Measurements from ENCODE around the gene POU6F2. TPM values are rescaled to one million over a fixed set of nuclear protein-coding genes. Genes with fewer than 3 reads are reported as not detected.

The POU6F2 gene
- polyA plus RNA-seq, 4 donors, result 0.16 TPM; not detected in 3

DNA sequence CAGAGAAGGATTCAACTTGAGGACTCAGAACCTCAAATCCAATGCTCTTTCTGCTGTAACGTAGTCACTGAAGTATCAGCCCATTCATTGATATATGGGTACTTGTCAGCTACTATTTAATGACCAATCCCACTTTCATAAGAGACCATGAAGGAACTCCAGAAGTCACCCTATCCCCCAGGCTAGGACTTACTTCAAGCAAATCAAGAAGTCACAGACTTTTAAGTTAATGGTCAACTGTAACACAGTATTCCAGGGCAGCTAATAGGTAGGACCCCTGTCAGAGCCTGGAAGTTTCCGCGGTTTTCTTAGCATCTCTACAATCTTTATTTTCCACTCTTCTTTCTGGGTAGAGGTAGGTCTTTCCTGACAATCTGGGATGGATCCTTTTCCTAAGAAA lies 269.9 kb downstream of the POU6F2 start:
- no peak overlapping the region for H3K27ac ChIP-seq (ENCODE audit: low read depth in 1 of 3, low read length in 2 of 3)
- no peaks in the 10 kb centered on the region for H3K9me3 ChIP-seq (ENCODE audit: control insufficient read depth in 2 of 2, insufficient read depth in 1 of 2, low read depth in 1 of 2, low read length in 1 of 2)
- H3K36me3 ChIP-seq (ENCODE audit: control insufficient read depth in 3 of 3, insufficient read depth in 2 of 3, low read depth in 1 of 3, low read length in 3 of 3), result no peaks in the 10 kb centered on the region
- WGBS, 3 donors, result 76 to 90% (median 84%) methylated on average over 3 of the region's 3 CpGs
- H3K27me3 ChIP-seq (ENCODE audit: control insufficient read depth in 3 of 3, insufficient read depth in 3 of 3, low read length in 3 of 3), result peaks cover 0 to 16% (median 0%) of the 10 kb centered on the region in 3 donors
- DNase-seq (no peak), FAIRE-seq (no peak)
- no peak overlapping the region for H3K4me3 ChIP-seq (ENCODE audit: low read depth in 1 of 3, low read length in 3 of 3)
- peaks cover 0 to 2% (median 0%) of the 10 kb centered on the region in 3 donors for H3K4me1 ChIP-seq (ENCODE audit: control insufficient read depth in 3 of 3, insufficient read depth in 2 of 3, low read depth in 1 of 3, low read length in 2 of 3)

DNA sequence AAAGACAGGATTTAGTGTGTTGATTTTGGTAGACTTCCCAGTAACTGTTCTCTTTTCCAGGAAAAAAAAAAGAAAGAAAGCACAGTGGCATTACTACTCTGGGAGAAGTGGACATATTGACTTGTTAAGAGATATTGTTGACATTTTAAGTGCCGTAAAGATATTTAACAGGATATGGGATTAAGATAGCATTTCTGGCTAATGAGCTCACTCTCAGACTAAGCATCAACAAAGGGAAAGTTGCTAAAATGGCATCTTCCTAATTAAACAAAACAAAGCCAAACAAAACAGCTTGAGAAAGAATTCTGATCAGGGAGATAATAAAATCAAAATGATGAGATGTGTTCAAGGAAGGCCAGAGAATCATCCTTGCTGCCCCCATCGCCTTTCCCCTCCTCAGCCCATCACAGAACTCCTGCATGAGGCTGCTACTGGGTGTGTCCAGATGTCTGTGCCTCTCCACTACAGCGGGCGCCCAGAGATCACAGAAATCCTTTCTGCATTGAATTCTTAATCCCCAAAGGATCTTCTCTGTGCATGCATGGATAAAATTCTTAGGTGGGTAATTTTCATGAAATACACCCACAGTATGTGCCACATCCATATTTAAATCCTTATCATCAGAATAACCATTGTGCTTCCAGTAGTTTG lies 270.5 kb downstream of the POU6F2 start:
- H3K36me3 ChIP-seq (ENCODE audit: control insufficient read depth in 3 of 3, insufficient read depth in 2 of 3, low read depth in 1 of 3, low read length in 3 of 3), result no peaks in the 10 kb centered on the region
- peaks cover 0 to 2% (median 0%) of the 10 kb centered on the region in 3 donors for H3K4me1 ChIP-seq (ENCODE audit: control insufficient read depth in 3 of 3, insufficient read depth in 2 of 3, low read depth in 1 of 3, low read length in 2 of 3)
- no peak overlapping the region for H3K27ac ChIP-seq (ENCODE audit: low read depth in 1 of 3, low read length in 2 of 3)
- H3K9me3 ChIP-seq (ENCODE audit: control insufficient read depth in 2 of 2, insufficient read depth in 1 of 2, low read depth in 1 of 2, low read length in 1 of 2), result no peaks in the 10 kb centered on the region
- FAIRE-seq, result no peak
- peaks cover 0 to 22% (median 0%) of the 10 kb centered on the region in 3 donors for H3K27me3 ChIP-seq (ENCODE audit: control insufficient read depth in 3 of 3, insufficient read depth in 3 of 3, low read length in 3 of 3)
- 66 to 71% (median 67%) methylated on average over 4 of the region's 4 CpGs for WGBS, 3 donors
- H3K4me3 ChIP-seq (ENCODE audit: low read depth in 1 of 3, low read length in 3 of 3), result no peak overlapping the region
- no peak for DNase-seq

DNA sequence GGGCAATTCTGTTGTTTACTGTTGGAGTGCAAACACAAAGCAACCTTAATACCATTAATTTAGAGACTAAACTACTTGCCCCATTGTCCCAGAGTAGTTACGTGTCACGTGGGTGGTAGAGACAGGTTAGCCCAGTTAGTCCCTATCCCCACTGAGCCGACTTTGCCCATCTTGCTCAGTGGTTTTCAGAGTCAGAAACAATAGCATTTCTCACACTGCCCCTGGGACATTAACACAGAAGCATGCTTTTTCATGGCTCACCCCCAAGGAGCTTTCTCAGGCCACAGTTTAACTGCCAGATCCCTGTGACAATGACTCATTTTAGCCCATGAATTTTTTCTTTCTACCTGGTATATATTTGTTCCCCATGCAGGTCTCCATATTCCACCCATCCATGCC lies 271.0 kb downstream of the POU6F2 start:
- H3K36me3 ChIP-seq (ENCODE audit: control insufficient read depth in 3 of 3, insufficient read depth in 2 of 3, low read depth in 1 of 3, low read length in 3 of 3), result no peaks in the 10 kb centered on the region
- H3K4me1 ChIP-seq (ENCODE audit: control insufficient read depth in 3 of 3, insufficient read depth in 2 of 3, low read depth in 1 of 3, low read length in 2 of 3), result peaks cover 0 to 2% (median 0%) of the 10 kb centered on the region in 3 donors
- no peak overlapping the region for H3K27ac ChIP-seq (ENCODE audit: low read depth in 1 of 3, low read length in 2 of 3)
- no peak overlapping the region for H3K4me3 ChIP-seq (ENCODE audit: low read depth in 1 of 3, low read length in 3 of 3)
- 41 to 64% (median 53%) methylated on average over 3 of the region's 3 CpGs for WGBS, 3 donors
- DNase-seq, result no peak
- H3K27me3 ChIP-seq (ENCODE audit: control insufficient read depth in 3 of 3, insufficient read depth in 3 of 3, low read length in 3 of 3), result peaks cover 0 to 25% (median 0%) of the 10 kb centered on the region in 3 donors
- no peaks in the 10 kb centered on the region for H3K9me3 ChIP-seq (ENCODE audit: control insufficient read depth in 2 of 2, insufficient read depth in 1 of 2, low read depth in 1 of 2, low read length in 1 of 2)
- no peak for FAIRE-seq

- H3K27ac ChIP-seq (ENCODE audit: low read depth in 1 of 3, low read length in 2 of 3), result no peak overlapping the region
- 79 to 84% (median 81%) methylated on average over 9 of the region's 9 CpGs for WGBS, 3 donors
- no peaks in the 10 kb centered on the region for H3K36me3 ChIP-seq (ENCODE audit: control insufficient read depth in 3 of 3, insufficient read depth in 2 of 3, low read depth in 1 of 3, low read length in 3 of 3)
- no peak overlapping the region for H3K4me3 ChIP-seq (ENCODE audit: low read depth in 1 of 3, low read length in 3 of 3)
- DNase-seq, result peak in 1 of 2 donors; percentile 11
- FAIRE-seq, result no peak
- peaks cover 0 to 2% (median 0%) of the 10 kb centered on the region in 3 donors for H3K4me1 ChIP-seq (ENCODE audit: control insufficient read depth in 3 of 3, insufficient read depth in 2 of 3, low read depth in 1 of 3, low read length in 2 of 3)
- no peaks in the 10 kb centered on the region for H3K9me3 ChIP-seq (ENCODE audit: control insufficient read depth in 2 of 2, insufficient read depth in 1 of 2, low read depth in 1 of 2, low read length in 1 of 2)
- peaks cover 0 to 25% (median 0%) of the 10 kb centered on the region in 3 donors for H3K27me3 ChIP-seq (ENCODE audit: control insufficient read depth in 3 of 3, insufficient read depth in 3 of 3, low read length in 3 of 3)
Observed at GRCh38 chr7:39249635-39250152, 272.0 kb downstream of the POU6F2 start.

- no peaks in the 10 kb centered on the region for H3K36me3 ChIP-seq (ENCODE audit: control insufficient read depth in 3 of 3, insufficient read depth in 2 of 3, low read depth in 1 of 3, low read length in 3 of 3)
- no peak for FAIRE-seq
- no peak overlapping the region for H3K4me3 ChIP-seq (ENCODE audit: low read depth in 1 of 3, low read length in 3 of 3)
- no peaks in the 10 kb centered on the region for H3K9me3 ChIP-seq (ENCODE audit: control insufficient read depth in 2 of 2, insufficient read depth in 1 of 2, low read depth in 1 of 2, low read length in 1 of 2)
- 44 to 45% (median 45%) methylated on average over 4 of the region's 4 CpGs for WGBS, 3 donors
- no peak for DNase-seq
- H3K27ac ChIP-seq (ENCODE audit: low read depth in 1 of 3, low read length in 2 of 3), result no peak overlapping the region
- H3K27me3 ChIP-seq (ENCODE audit: control insufficient read depth in 3 of 3, insufficient read depth in 3 of 3, low read length in 3 of 3), result peaks cover 0 to 27% (median 0%) of the 10 kb centered on the region in 3 donors
- H3K4me1 ChIP-seq (ENCODE audit: control insufficient read depth in 3 of 3, insufficient read depth in 2 of 3, low read depth in 1 of 3, low read length in 2 of 3), result no peaks in the 10 kb centered on the region
Observed at GRCh38 chr7:39252916-39253315, 275.2 kb downstream of the POU6F2 start.

DNA sequence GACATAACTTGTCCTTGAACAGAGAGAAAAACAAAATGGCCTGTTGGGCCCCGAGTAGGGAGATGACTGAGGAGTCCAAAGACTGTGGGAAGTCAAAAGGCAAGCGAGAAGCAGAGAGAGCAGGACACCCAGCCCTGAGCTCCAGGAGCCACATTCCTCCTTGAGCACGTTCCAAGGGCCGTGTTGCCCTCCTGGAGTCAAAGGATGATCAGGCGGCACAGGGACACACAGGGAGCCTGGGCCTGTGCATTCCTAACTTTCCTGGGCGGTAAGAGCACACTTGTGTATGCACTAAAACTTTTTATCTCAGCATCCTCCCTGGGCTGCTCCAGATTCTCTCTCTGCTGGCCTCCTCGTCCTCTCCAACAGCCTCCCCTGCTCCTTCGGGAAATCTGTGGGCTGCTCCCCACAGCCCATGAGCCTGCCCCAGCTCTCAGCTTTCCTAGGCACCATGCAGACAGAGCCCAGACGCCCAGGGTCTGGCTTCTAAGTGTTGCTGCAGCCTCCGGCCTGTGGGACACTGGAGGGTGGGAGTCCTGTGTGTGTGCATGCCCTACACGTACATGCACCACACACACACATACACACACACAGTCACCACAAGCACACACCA lies 281.8 kb downstream of the POU6F2 start:
- H3K27me3 ChIP-seq (ENCODE audit: control insufficient read depth in 3 of 3, insufficient read depth in 3 of 3, low read length in 3 of 3), result peaks cover 0 to 3% (median 0%) of the 10 kb centered on the region in 3 donors
- no peak for FAIRE-seq
- H3K27ac ChIP-seq (ENCODE audit: low read depth in 1 of 3, low read length in 2 of 3), result no peak overlapping the region
- 80 to 86% (median 80%) methylated on average over 11 of the region's 11 CpGs for WGBS, 3 donors
- H3K4me1 ChIP-seq (ENCODE audit: control insufficient read depth in 3 of 3, insufficient read depth in 2 of 3, low read depth in 1 of 3, low read length in 2 of 3), result no peaks in the 10 kb centered on the region
- H3K9me3 ChIP-seq (ENCODE audit: control insufficient read depth in 2 of 2, insufficient read depth in 1 of 2, low read depth in 1 of 2, low read length in 1 of 2), result no peaks in the 10 kb centered on the region
- DNase-seq, result no peak
- H3K4me3 ChIP-seq (ENCODE audit: low read depth in 1 of 3, low read length in 3 of 3), result no peak overlapping the region
- no peaks in the 10 kb centered on the region for H3K36me3 ChIP-seq (ENCODE audit: control insufficient read depth in 3 of 3, insufficient read depth in 2 of 3, low read depth in 1 of 3, low read length in 3 of 3)

DNA sequence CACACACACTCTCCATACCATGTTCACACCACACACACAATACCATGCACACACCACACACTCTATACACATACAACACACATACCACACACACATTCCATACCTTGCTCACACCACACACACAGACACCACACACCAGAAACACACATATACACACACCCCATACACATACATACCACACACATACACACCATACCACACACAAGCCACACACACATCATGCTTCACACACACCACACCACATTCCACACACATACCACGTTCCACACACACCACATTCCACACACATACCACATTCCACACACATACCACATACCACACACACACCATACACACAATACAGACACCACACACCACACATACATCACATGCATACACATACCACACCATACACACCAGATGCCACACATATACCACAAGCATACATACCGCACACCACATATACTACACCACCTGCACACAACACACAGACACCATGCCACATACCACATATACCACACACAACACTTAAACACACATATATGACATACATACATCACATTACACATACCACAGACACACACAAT lies 282.7 kb downstream of the POU6F2 start:
- DNase-seq (no peak), FAIRE-seq (no peak)
- Histone ChIP-seq H3K36me3 (ENCODE audit: control insufficient read depth in 3 of 3, insufficient read depth in 2 of 3, low read depth in 1 of 3, low read length in 3 of 3) (no peaks in the 10 kb centered on the region), H3K27ac (ENCODE audit: low read depth in 1 of 3, low read length in 2 of 3) (no peak overlapping the region), H3K9me3 (ENCODE audit: control insufficient read depth in 2 of 2, insufficient read depth in 1 of 2, low read depth in 1 of 2, low read length in 1 of 2) (no peaks in the 10 kb centered on the region), H3K4me3 (ENCODE audit: low read depth in 1 of 3, low read length in 3 of 3) (no peak overlapping the region), H3K27me3 (ENCODE audit: control insufficient read depth in 3 of 3, insufficient read depth in 3 of 3, low read length in 3 of 3) (peaks cover 0 to 3% (median 0%) of the 10 kb centered on the region in 3 donors), H3K4me1 (ENCODE audit: control insufficient read depth in 3 of 3, insufficient read depth in 2 of 3, low read depth in 1 of 3, low read length in 2 of 3) (no peaks in the 10 kb centered on the region)
- WGBS, 3 donors, result 85 to 93% (median 90%) methylated on average over 2 of the region's 2 CpGs

DNA sequence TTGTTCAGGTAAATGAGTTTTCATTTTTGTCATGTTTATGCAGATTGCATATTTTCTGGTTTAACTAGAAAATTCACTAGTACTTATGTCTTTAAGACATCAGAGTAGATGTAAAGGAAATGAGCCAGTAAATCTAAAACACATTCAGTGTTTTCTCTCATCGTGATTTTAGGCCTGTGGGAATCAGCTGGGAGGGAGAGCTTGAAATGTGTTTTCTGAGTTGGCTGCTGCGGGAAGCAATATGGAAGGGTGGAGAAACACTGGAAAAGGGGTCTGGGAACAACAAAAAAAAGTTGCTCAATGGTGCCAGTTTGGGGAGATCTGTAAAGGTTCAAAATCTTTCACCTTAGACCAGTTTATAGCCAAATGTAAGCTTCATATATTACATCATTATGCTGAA lies 284.1 kb downstream of the POU6F2 start:
- Histone ChIP-seq H3K27ac (ENCODE audit: low read depth in 1 of 3, low read length in 2 of 3) (no peak overlapping the region), H3K4me3 (ENCODE audit: low read depth in 1 of 3, low read length in 3 of 3) (no peak overlapping the region), H3K36me3 (ENCODE audit: control insufficient read depth in 3 of 3, insufficient read depth in 2 of 3, low read depth in 1 of 3, low read length in 3 of 3) (no peaks in the 10 kb centered on the region), H3K9me3 (ENCODE audit: control insufficient read depth in 2 of 2, insufficient read depth in 1 of 2, low read depth in 1 of 2, low read length in 1 of 2) (no peaks in the 10 kb centered on the region), H3K4me1 (ENCODE audit: control insufficient read depth in 3 of 3, insufficient read depth in 2 of 3, low read depth in 1 of 3, low read length in 2 of 3) (no peaks in the 10 kb centered on the region), H3K27me3 (ENCODE audit: control insufficient read depth in 3 of 3, insufficient read depth in 3 of 3, low read length in 3 of 3) (peaks cover 0 to 3% (median 0%) of the 10 kb centered on the region in 3 donors)
- FAIRE-seq, result no peak
- WGBS, 3 donors, result 85 to 89% (median 89%) methylated on average over 2 of the region's 2 CpGs
- no peak for DNase-seq
